Measurements from ENCODE around the gene TAOK1. TPM values are rescaled to one million over a fixed set of nuclear protein-coding genes. Genes with fewer than 3 reads are reported as not detected.

Gene TAOK1
- polyA plus RNA-seq, 2 of the 4 experiments (the other 2 are of a cell fraction), result 18.2 to 46.7 TPM

- ChIA-PET CTCF (interaction anchor here (0.5 to 24.0 kb wide), 10 partner anchors 4 to 522 kb away, joined by 3 to 474 read pairs (median 8); partner anchors contain the start of genes ABHD15, ANKRD13B, CORO6 and TP53I13), POLR2A (interaction anchor here (0.9 to 1.7 kb wide), 2 partner anchors 17 to 18 kb away, joined by 5 to 7 read pairs; no protein-coding TSS in a partner anchor)
- peaks cover 10% of the 10 kb centered on the region; the same call in 2 of the 3 replicates for H3K4me1 ChIP-seq
- 0 out of 6 replicates have a peak overlapping the region, but pooled peaks of 1 of the 2 experiments have one; percentile 6 for H3K27ac ChIP-seq
- FAIRE-seq (no peak), ATAC-seq (no peak), DNase-seq (ENCODE audit: low read depth in 1 of 2, low spot score in 1 of 2) (no peak)
- no peaks in the 10 kb centered on the region for H3K9me3 ChIP-seq
- no peak overlapping the region for H3K4me3 ChIP-seq
- no peak overlapping the region for H3K4me2 ChIP-seq
- WGBS (ENCODE audit: missing lambda C conversion rate), result 92% methylated on average over 14 of the region's 14 CpGs
- TF ChIP-seq NR3C1 (IDR thresholded peaks at IDR 0.05) (no peak), POLR2AphosphoS2 (conservative IDR thresholded peaks at IDR 0.05; ENCODE audit: low read length) (0 out of 2 replicates have a peak, but pooled peaks have one; percentile 30)
Measured at GRCh38 chr17:29573871-29574731, 183.9 kb downstream of the TAOK1 start.

GRCh38 chr17:29574732-29575510, 184.8 kb downstream of the TAOK1 start:
- Histone ChIP-seq H3K4me3 (no peak overlapping the region), H3K4me2 (no peak overlapping the region), H3K27ac (0 out of 6 replicates have a peak overlapping the region, but pooled peaks of 1 of the 2 experiments have one; percentile 6), H3K4me1 (0 out of 3 replicates have a peak, but pooled peaks cover 3% of the 10 kb centered on the region), H3K9me3 (no peaks in the 10 kb centered on the region)
- ATAC-seq (peak in 1 of 2 experiments; percentile 8; a peak in 3 of 6 replicates), FAIRE-seq (no peak), DNase-seq (ENCODE audit: low read depth in 1 of 2, low spot score in 1 of 2) (no peak)
- ChIA-PET POLR2A (interaction anchor here (0.9 to 1.4 kb wide), 2 partner anchors 8 to 16 kb away, joined by 4 to 5 read pairs; partner anchors contain the start of gene ABHD15), CTCF (interaction anchor here (0.7 to 24.0 kb wide), 9 partner anchors 5 to 521 kb away, joined by 3 to 474 read pairs (median 14); partner anchors contain the start of genes ABHD15, ANKRD13B, CORO6 and TP53I13)
- TF ChIP-seq FOSB (CRISPR knock-in tag; IDR thresholded peaks at IDR 0.05) (no peak), MAFK (IDR thresholded peaks at IDR 0.05; ENCODE audit: partially characterized antibody) (peak; percentile 91), POLR2AphosphoS2 (conservative IDR thresholded peaks at IDR 0.05; ENCODE audit: low read length) (no peak)
- 84% methylated on average over 13 of the region's 17 CpGs for WGBS (ENCODE audit: missing lambda C conversion rate)

GRCh38 chr17:29575511-29576213, 185.5 kb downstream of the TAOK1 start:
- H3K9me3 ChIP-seq, result no peaks in the 10 kb centered on the region
- CTCF ChIA-PET, result interaction anchor here (1.0 to 24.0 kb wide), 11 partner anchors 5 to 517 kb away, joined by 3 to 474 read pairs (median 7); partner anchors contain the start of genes ABHD15, ANKRD13B, CORO6 and MYO18A
- ATAC-seq (no peak), DNase-seq (ENCODE audit: low read depth in 1 of 2, low spot score in 1 of 2) (no peak), FAIRE-seq (no peak)
- H3K27ac ChIP-seq, result no peak overlapping the region
- no peak overlapping the region for H3K4me2 ChIP-seq
- WGBS (ENCODE audit: missing lambda C conversion rate), result 89% methylated on average over 26 of the region's 28 CpGs
- no peak for TF ChIP-seq HDAC2 (IDR thresholded peaks at IDR 0.05)
- no peak for TF ChIP-seq HES2 (IDR thresholded peaks at IDR 0.05)
- no peak for TF ChIP-seq HOXB13 (CRISPR knock-in tag; IDR thresholded peaks at IDR 0.05; ENCODE audit: low read depth)
- no peak for TF ChIP-seq RARB (CRISPR knock-in tag; IDR thresholded peaks at IDR 0.05)
- TF ChIP-seq ZFP36 (IDR thresholded peaks at IDR 0.05; ENCODE audit: borderline replicate concordance, partially characterized antibody), result no peak
- TF ChIP-seq KDM5A (IDR thresholded peaks at IDR 0.05), result no peak
- TF ChIP-seq PHF8 (IDR thresholded peaks at IDR 0.05; ENCODE audit: borderline replicate concordance, low read depth), result no peak
- TF ChIP-seq POLR2A (IDR thresholded peaks at IDR 0.05; ENCODE audit: low read length), result no peak
- no peak for TF ChIP-seq RAD21 (conservative IDR thresholded peaks at IDR 0.05 in 1 of 2, IDR thresholded peaks at IDR 0.05 in 1 of 2)
- no peak for TF ChIP-seq CHD2 (IDR thresholded peaks at IDR 0.05; ENCODE audit: low read length, partially characterized antibody)
- TF ChIP-seq CTCF (IDR thresholded peaks at IDR 0.05), result no peak
- TF ChIP-seq CBX8 (IDR thresholded peaks at IDR 0.05), result no peak
- TF ChIP-seq KDM1A (IDR thresholded peaks at IDR 0.05; ENCODE audit: low read depth), result no peak
- no peak for TF ChIP-seq EP300 (IDR thresholded peaks at IDR 0.05)
- no peak for TF ChIP-seq ZC3H11A (IDR thresholded peaks at IDR 0.05)
- no peak for TF ChIP-seq RFX5 (IDR thresholded peaks at IDR 0.05)
- POLR2A ChIA-PET, result interaction anchor here (0.9 to 1.4 kb wide), 2 partner anchors 8 to 9 kb away, joined by 4 read pairs; partner anchors contain the start of genes ABHD15 and TP53I13
- H3K4me1 ChIP-seq, result peaks cover 7% of the 10 kb centered on the region
- no peak overlapping the region for H3K4me3 ChIP-seq
